SK-N-SH (cell line): Measurements from ENCODE around the gene MAP3K5. TPM values are rescaled to one million over a fixed set of nuclear protein-coding genes. Genes with fewer than 3 reads are reported as not detected.

Experiments used
- CTCF ChIA-PET: fragments of 300-600, 350-600 bp; formaldehyde crosslinking; extraction: SDS; loops from one replicate; lab custom pipeline; 2021; lab: Yijun Ruan, JAX
- POLR2A ChIA-PET: fragments of 350-600 bp; sonication (Branson Sonifier 250); formaldehyde crosslinking; extraction: SDS; loops from one replicate; lab custom pipeline; 2020; ENCODE audit warnings: antibody characterized with exemption, inconsistent platforms; lab: Yijun Ruan, JAX
- DNase-seq: peaks from one replicate; pipeline ENCODE4 v3.0.0; 2012
- H2AFZ ChIP-seq: fragments of 200-600 bp; sonication (generic); 2 replicates; pipeline ENCODE4 v1.8.1; 2016; ENCODE audit warnings: antibody characterized with exemption, mild to moderate bottlenecking, low read depth
- H3F3A ChIP-seq: fragments of 200-600 bp; sonication (generic); replicated peaks from 2 replicates; pipeline ENCODE3; 2016; ENCODE audit warnings: antibody characterized with exemption, mild to moderate bottlenecking; ENCODE audit not compliant: insufficient read depth
- H3K27ac ChIP-seq, 2 experiments: fragments of 200-500 bp in 1 of 2; fragments of 200-600 bp in 1 of 2; sonication (Bioruptor generic) in 1 of 2; sonication (generic), shearing (Covaris generic) in 1 of 2; 2 replicates each; pipeline versions ENCODE4 v1.5.1 to v1.6.1; 2014 to 2016; ENCODE audit warnings: low read depth in 2 of 2, inconsistent platforms in 1 of 2, low read length in 1 of 2, mild to moderate bottlenecking in 1 of 2, mixed read lengths in 1 of 2
- H3K27me3 ChIP-seq: fragments of 200-600 bp; sonication (generic), shearing (Covaris generic); 2 replicates; pipeline ENCODE4 v1.6.1; 2016; ENCODE audit warnings: mixed run types; ENCODE audit not compliant: insufficient read depth
- H3K36me3 ChIP-seq, 2 experiments: fragments of 200-500 bp in 1 of 2; fragments of 200-600 bp in 1 of 2; sonication (Bioruptor generic) in 1 of 2; sonication (generic) in 1 of 2; replicated peaks in 1 of 2; 2 replicates each; pipeline versions ENCODE3 to v1.5.1; 2014 to 2016; ENCODE audit warnings: low read length in 1 of 2, mild to moderate bottlenecking in 1 of 2; ENCODE audit not compliant: insufficient read depth in 2 of 2, control insufficient read depth in 1 of 2
- H3K4me1 ChIP-seq, 2 experiments: fragments of 200-500 bp in 1 of 2; fragments of 200-600 bp in 1 of 2; sonication (Bioruptor generic) in 1 of 2; sonication (generic), shearing (Covaris generic) in 1 of 2; 2 replicates each; pipeline versions ENCODE4 v1.5.1 to v1.6.1; 2014 to 2016; ENCODE audit warnings: low read depth in 1 of 2, low read length in 1 of 2, mixed run types in 1 of 2; ENCODE audit not compliant: insufficient read depth in 2 of 2, control insufficient read depth in 1 of 2
- H3K4me2 ChIP-seq: fragments of 200-600 bp; sonication (generic), shearing (Covaris generic); 2 replicates; pipeline ENCODE4 v1.6.1; 2017; ENCODE audit warnings: mixed run types
- H3K4me3 ChIP-seq, 2 experiments: fragments of 200-500 bp in 1 of 2; fragments of 200-600 bp in 1 of 2; sonication (Bioruptor generic) in 1 of 2; sonication (generic), shearing (Covaris generic) in 1 of 2; 2 replicates each; pipeline versions ENCODE4 v1.5.1 to v1.8.1; 2014 to 2016; ENCODE audit warnings: low read depth in 2 of 2, inconsistent platforms in 1 of 2, low read length in 1 of 2, mild to moderate bottlenecking in 1 of 2, mixed read lengths in 1 of 2, moderate library complexity in 1 of 2
- H3K79me2 ChIP-seq: fragments of 200-600 bp; sonication (generic); 2 replicates; pipeline ENCODE4 v1.8.1; 2017; ENCODE audit warnings: mild to moderate bottlenecking; ENCODE audit not compliant: insufficient read depth
- H3K9ac ChIP-seq: fragments of 200-600 bp; sonication (generic); 2 replicates; pipeline ENCODE4 v1.6.1; 2017; ENCODE audit warnings: mixed run types
- H3K9me2 ChIP-seq: fragments of 200-600 bp; sonication (generic); 2 replicates; pipeline ENCODE4 v1.6.1; 2017; ENCODE audit warnings: mixed run types
- H3K9me3 ChIP-seq: fragments of 200-600 bp; sonication (generic); 2 replicates; pipeline ENCODE4 v1.6.1; 2017; ENCODE audit warnings: mixed run types, mild to moderate bottlenecking, moderate library complexity
- H4K20me1 ChIP-seq: fragments of 200-600 bp; sonication (generic); 2 replicates; pipeline ENCODE4 v1.6.1; 2017; ENCODE audit warnings: mild to moderate bottlenecking, mixed run types; ENCODE audit not compliant: insufficient read depth
- CHD2 ChIP-seq: fragments of 150-350 bp; IDR thresholded peaks from 2 replicates; pipeline ENCODE4 v1.6.1; 2018; ENCODE audit warnings: low read length; ENCODE audit not compliant: partially characterized antibody
- EZH2phosphoT487 ChIP-seq: fragments of 200-600 bp; sonication (generic); IDR thresholded peaks from 2 replicates; pipeline ENCODE4 v1.6.1; 2017; ENCODE audit warnings: low read depth, mixed run types, mild to moderate bottlenecking, antibody characterized with exemption, moderate library complexity, borderline replicate concordance
- FOSL2 ChIP-seq: IDR thresholded peaks from 2 replicates; pipeline ENCODE4 v1.4.0; 2012; ENCODE audit warnings: low read depth, mild to moderate bottlenecking, moderate library complexity, borderline replicate concordance
- FOXJ3 ChIP-seq: sonication (generic); formaldehyde crosslinking; IDR thresholded peaks from 2 replicates; pipeline ENCODE4 v1.5.1; 2020; ENCODE audit warnings: mild to moderate bottlenecking, missing genetic modification reagents
- FOXM1 ChIP-seq: IDR thresholded peaks from 2 replicates; pipeline ENCODE4 v1.4.0; 2012; ENCODE audit warnings: low read depth, mild to moderate bottlenecking
- GABPA ChIP-seq: IDR thresholded peaks from 2 replicates; pipeline ENCODE4 v1.4.0; 2012; ENCODE audit warnings: low read depth, mild to moderate bottlenecking
- JUND ChIP-seq: IDR thresholded peaks from 2 replicates; pipeline ENCODE4 v1.4.0; 2012
- MEF2A ChIP-seq: IDR thresholded peaks from 2 replicates; pipeline ENCODE4 v1.4.0; 2012; ENCODE audit warnings: low read depth, borderline replicate concordance
- NFIC ChIP-seq: IDR thresholded peaks from 2 replicates; pipeline ENCODE4 v1.4.0; 2012; ENCODE audit warnings: borderline replicate concordance
- RAD21 ChIP-seq: IDR thresholded peaks from 2 replicates; pipeline ENCODE4 v1.6.1; 2012; ENCODE audit warnings: mild to moderate bottlenecking, low read length
- SMC3 ChIP-seq: IDR thresholded peaks from 2 replicates; pipeline ENCODE4 v1.6.1; 2012; ENCODE audit warnings: low read depth, low read length, improper control_type of control experiment
- TCF12 ChIP-seq: IDR thresholded peaks from 2 replicates; pipeline ENCODE4 v1.4.0; 2012
- TEAD4 ChIP-seq: IDR thresholded peaks from 2 replicates; pipeline ENCODE4 v1.4.0; 2012; ENCODE audit warnings: mild to moderate bottlenecking, borderline replicate concordance; ENCODE audit not compliant: insufficient read depth
- YY1 ChIP-seq: IDR thresholded peaks from 2 replicates; pipeline ENCODE4 v1.4.0; 2012; ENCODE audit warnings: low read depth, mild to moderate bottlenecking
- WGBS: methylation state at CpG from one replicate; pipeline ENCODE4 v1.1.6; 2017; ENCODE audit warnings: low lambda C conversion rate; 5-methylcytosine and 5-hydroxymethylcytosine counted together
- polyA plus RNA-seq, 3 experiments: library from polyadenylated mRNA; depleted of rRNA; stranded (reverse); fragments of >200 nt; gene quantifications; 2 replicates each; pipeline ENCODE4 v1.2.3, GENCODE V29; 2012
- TF ChIP-seq, protein P1 (sequence below): fragments of 200-600 bp; sonication (generic); IDR thresholded peaks from 2 replicates; pipeline ENCODE4 v1.6.1; 2017; ENCODE audit warnings: antibody characterized with exemption, mild to moderate bottlenecking, moderate library complexity
- TF ChIP-seq, protein P2 (sequence below): IDR thresholded peaks from 2 replicates; pipeline ENCODE4 v1.4.0; 2012; ENCODE audit warnings: low read depth, borderline replicate concordance
- TF ChIP-seq, protein P3 (sequence below): fragments of 150-350 bp; IDR thresholded peaks from 2 replicates; pipeline ENCODE4 v1.6.1; 2017; ENCODE audit warnings: antibody characterized with exemption, low read length, low read depth, borderline replicate concordance
- TF ChIP-seq, protein P4 (sequence below): IDR thresholded peaks from 2 replicates; pipeline ENCODE4 v1.4.0; 2012; ENCODE audit warnings: low read depth

Gene MAP3K5
- polyA plus RNA-seq, 1 of the 3 experiments (the other 2 are of a cell fraction): 1.4 TPM

DNA sequence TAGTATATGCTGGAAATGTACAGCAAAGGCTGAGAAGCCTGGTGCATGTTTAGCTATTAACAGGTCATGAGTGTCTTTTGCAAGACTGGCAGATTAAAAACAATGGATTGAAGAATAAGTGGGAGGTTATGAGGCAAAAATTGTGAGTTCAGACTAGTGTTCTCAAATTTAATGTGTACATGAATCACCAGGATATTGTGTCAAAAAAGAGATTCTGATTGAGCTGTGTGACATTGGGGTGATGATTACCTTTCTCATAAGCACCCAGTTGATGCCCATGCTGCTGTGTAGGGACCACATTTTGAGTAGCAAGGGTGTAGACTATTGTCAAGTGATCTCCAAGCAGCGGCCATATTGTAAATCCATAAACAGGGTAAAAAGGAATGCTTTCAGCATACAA lies 44.8 kb downstream of the MAP3K5 start:
- H2AFZ ChIP-seq: no peak overlapping the region
- no peak for TF ChIP-seq NFIC
- TF ChIP-seq, protein P1, sequence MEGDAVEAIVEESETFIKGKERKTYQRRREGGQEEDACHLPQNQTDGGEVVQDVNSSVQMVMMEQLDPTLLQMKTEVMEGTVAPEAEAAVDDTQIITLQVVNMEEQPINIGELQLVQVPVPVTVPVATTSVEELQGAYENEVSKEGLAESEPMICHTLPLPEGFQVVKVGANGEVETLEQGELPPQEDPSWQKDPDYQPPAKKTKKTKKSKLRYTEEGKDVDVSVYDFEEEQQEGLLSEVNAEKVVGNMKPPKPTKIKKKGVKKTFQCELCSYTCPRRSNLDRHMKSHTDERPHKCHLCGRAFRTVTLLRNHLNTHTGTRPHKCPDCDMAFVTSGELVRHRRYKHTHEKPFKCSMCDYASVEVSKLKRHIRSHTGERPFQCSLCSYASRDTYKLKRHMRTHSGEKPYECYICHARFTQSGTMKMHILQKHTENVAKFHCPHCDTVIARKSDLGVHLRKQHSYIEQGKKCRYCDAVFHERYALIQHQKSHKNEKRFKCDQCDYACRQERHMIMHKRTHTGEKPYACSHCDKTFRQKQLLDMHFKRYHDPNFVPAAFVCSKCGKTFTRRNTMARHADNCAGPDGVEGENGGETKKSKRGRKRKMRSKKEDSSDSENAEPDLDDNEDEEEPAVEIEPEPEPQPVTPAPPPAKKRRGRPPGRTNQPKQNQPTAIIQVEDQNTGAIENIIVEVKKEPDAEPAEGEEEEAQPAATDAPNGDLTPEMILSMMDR: no peak
- TF ChIP-seq TCF12: no peak
- TF ChIP-seq, protein P2, sequence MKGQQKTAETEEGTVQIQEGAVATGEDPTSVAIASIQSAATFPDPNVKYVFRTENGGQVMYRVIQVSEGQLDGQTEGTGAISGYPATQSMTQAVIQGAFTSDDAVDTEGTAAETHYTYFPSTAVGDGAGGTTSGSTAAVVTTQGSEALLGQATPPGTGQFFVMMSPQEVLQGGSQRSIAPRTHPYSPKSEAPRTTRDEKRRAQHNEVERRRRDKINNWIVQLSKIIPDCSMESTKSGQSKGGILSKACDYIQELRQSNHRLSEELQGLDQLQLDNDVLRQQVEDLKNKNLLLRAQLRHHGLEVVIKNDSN: no peak
- TF ChIP-seq, protein P3, sequence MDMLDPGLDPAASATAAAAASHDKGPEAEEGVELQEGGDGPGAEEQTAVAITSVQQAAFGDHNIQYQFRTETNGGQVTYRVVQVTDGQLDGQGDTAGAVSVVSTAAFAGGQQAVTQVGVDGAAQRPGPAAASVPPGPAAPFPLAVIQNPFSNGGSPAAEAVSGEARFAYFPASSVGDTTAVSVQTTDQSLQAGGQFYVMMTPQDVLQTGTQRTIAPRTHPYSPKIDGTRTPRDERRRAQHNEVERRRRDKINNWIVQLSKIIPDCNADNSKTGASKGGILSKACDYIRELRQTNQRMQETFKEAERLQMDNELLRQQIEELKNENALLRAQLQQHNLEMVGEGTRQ: no peak
- TF ChIP-seq EZH2phosphoT487: no peak
- TF ChIP-seq TEAD4: no peak
- TF ChIP-seq GABPA: no peak
- no peak for TF ChIP-seq FOSL2
- no peak for TF ChIP-seq FOXM1
- no peak for TF ChIP-seq YY1
- TF ChIP-seq, protein P4, sequence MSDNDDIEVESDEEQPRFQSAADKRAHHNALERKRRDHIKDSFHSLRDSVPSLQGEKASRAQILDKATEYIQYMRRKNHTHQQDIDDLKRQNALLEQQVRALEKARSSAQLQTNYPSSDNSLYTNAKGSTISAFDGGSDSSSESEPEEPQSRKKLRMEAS: no peak
- no peak for TF ChIP-seq CHD2
- TF ChIP-seq SMC3: no peak
- TF ChIP-seq MEF2A: no peak
- no peak for TF ChIP-seq RAD21
- no peak for TF ChIP-seq JUND
- no peak for TF ChIP-seq FOXJ3
- TF ChIP-seq, all 33 proteins: peak for 0
- no peak overlapping the region for H3K4me3 ChIP-seq
- no peaks in the 10 kb centered on the region for H4K20me1 ChIP-seq
- H3K36me3 ChIP-seq: no peaks in the 10 kb centered on the region
- no peak overlapping the region for H3K4me2 ChIP-seq
- CTCF ChIA-PET: interaction anchor here (1.3 kb wide), 1 partner anchor 103 kb away, joined by 4 read pairs; no protein-coding TSS in a partner anchor
- H3K9me3 ChIP-seq: no peaks in the 10 kb centered on the region
- POLR2A ChIA-PET: no interaction called here
- no peaks in the 10 kb centered on the region for H3K9me2 ChIP-seq
- H3K27me3 ChIP-seq: no peaks in the 10 kb centered on the region
- WGBS: 94% methylated on average over 1 of the region's 1 CpG
- H3K4me1 ChIP-seq: peaks cover 0 to 2% of the 10 kb centered on the region in 2 experiments; a peak in 2 of 4 replicates
- no peak overlapping the region for H3K27ac ChIP-seq
- H3K9ac ChIP-seq: no peak overlapping the region
- no peaks in the 10 kb centered on the region for H3F3A ChIP-seq
- H3K79me2 ChIP-seq: peaks cover 19% of the 10 kb centered on the region; the same call in 1 of the 2 replicates
- DNase-seq: no peak
